Duodenal mucosa (tissue), 2 donors: ENCODE measurements around the gene MYO7A.

Source experiments
- H3K27ac ChIP-seq: one replicate; pipeline ENCODE4 v1.7.0; 2013; ENCODE audit warnings: low read depth, low read length
- H3K27me3 ChIP-seq, 2 donors: one replicate each; pipeline ENCODE4 v1.7.0; 2013; ENCODE audit warnings: low read length in 2 of 2, control low read depth in 1 of 2; ENCODE audit not compliant: insufficient read depth in 2 of 2, control insufficient read depth in 1 of 2
- H3K36me3 ChIP-seq, 2 donors: one replicate each; pipeline ENCODE4 v1.7.0; 2013; ENCODE audit warnings: low read length in 2 of 2, control low read depth in 1 of 2; ENCODE audit not compliant: insufficient read depth in 2 of 2, control insufficient read depth in 1 of 2
- H3K4me1 ChIP-seq, 2 donors: one replicate each; pipeline ENCODE4 v1.7.0; 2013; ENCODE audit warnings: low read length in 2 of 2, control low read depth in 1 of 2; ENCODE audit not compliant: insufficient read depth in 2 of 2, control insufficient read depth in 1 of 2
- H3K4me3 ChIP-seq, 2 donors: one replicate each; pipeline ENCODE4 v1.7.0; 2013; ENCODE audit warnings: low read length in 2 of 2, low read depth in 1 of 2
- H3K9ac ChIP-seq, 2 donors: one replicate each; pipeline ENCODE4 v1.7.0; 2013; ENCODE audit warnings: low read length in 2 of 2, low read depth in 1 of 2
- H3K9me3 ChIP-seq, 2 donors: one replicate each; pipeline ENCODE4 v1.7.0; 2013; ENCODE audit warnings: low read length in 2 of 2, control low read depth in 1 of 2; ENCODE audit not compliant: control insufficient read depth in 1 of 2

MYO7A gene

DNA sequence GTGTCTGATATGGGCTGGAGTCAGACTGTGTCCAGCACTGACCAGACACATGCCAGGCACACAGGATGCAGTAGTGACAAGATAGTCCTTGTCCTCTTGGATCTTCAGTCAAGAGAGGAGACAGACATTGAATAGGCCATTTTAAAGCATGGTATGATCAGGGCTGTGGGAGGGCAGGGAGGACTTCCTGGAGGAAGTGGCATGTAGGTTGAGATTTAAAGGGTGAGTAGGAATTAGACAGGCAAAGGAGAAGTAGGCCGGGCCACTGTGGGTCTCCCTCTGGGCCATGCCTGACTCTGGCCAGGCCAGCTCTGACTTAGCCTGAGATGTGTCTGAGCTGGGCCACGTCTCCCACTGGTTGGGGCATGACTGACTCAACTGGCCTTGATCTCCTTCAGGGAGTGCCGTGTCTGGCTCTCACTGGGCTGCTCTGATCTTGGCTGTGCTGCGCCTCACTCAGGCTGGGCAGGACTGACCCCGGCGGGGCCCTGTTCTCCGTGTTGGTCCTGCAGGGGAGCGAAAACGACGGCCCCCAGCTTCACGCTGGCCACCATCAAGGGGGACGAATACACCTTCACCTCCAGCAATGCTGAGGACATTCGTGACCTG is 71.2 kb downstream of the MYO7A start:
- H3K4me1 ChIP-seq, result no peaks in the 10 kb centered on the region
- H3K27ac ChIP-seq, result no peak overlapping the region
- H3K9ac ChIP-seq, result no peak overlapping the region
- H3K27me3 ChIP-seq, result no peaks in the 10 kb centered on the region
- no peaks in the 10 kb centered on the region for H3K9me3 ChIP-seq
- H3K36me3 ChIP-seq, result no peaks in the 10 kb centered on the region
- no peak overlapping the region for H3K4me3 ChIP-seq

DNA sequence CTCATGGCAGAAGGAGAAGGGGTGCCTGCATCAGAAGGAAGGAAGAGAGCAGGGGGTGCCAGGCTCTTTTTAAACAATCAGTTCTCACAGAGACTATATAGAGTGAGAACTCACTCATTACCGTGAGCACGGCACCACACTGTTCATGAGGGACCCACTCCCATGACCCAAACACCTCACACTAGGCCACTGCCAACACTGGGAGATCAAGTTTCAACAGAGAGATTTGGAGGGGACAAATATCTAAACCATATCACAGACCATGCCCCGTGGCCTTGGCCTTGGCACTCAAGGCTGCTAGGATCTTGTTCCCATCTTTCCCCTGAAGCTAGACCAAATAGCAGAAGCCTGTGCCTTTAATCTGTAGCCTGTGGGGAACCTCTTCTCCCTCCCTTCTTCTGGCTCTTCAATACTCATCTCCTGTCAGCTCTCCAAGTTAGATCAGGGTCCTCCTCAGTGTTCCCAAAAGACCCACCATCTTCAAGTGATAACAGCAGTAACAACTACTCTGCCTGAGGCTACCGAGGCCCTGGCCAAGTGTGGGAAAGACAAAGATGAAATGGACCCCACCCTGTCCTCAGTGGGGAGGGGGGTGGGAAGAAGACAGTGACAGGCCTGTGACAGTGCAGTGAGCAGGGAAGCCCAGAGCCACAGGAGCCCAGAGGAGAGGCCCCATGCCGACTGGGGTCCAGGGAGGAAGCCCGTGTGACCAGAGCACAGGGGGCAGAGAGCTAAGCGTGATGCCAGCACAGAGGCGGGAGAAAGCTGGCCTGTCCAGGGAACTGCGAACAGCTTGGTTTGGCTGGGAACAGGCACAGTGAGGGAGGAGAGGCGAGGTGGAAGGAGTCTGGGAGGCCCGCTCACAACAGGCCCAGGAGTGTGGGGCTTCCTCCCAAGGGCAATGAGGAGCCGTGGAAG is 72.6 kb downstream of the MYO7A start:
- H3K27me3 ChIP-seq, result no peaks in the 10 kb centered on the region
- H3K27ac ChIP-seq, result no peak overlapping the region
- H3K9me3 ChIP-seq, result no peaks in the 10 kb centered on the region
- no peaks in the 10 kb centered on the region for H3K36me3 ChIP-seq
- no peaks in the 10 kb centered on the region for H3K4me1 ChIP-seq
- no peak overlapping the region for H3K4me3 ChIP-seq
- no peak overlapping the region for H3K9ac ChIP-seq

DNA sequence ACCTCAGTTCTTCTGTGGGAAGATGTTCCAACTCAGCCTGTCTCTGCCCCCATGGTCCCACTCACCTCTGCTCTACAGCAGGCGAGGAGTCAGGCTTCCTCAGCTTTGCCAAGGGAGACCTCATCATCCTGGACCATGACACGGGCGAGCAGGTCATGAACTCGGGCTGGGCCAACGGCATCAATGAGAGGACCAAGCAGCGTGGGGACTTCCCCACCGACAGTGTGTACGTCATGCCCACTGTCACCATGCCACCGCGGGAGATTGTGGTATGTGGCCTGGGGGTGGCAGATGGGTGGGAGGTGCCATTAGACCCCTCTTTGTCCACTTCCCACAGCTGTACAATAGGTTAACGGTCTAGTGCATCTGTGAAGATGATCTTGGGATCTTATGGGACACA is 73.3 kb downstream of the MYO7A start:
- H3K4me3 ChIP-seq, result no peak overlapping the region
- no peaks in the 10 kb centered on the region for H3K4me1 ChIP-seq
- H3K9me3 ChIP-seq, result no peaks in the 10 kb centered on the region
- H3K27me3 ChIP-seq, result no peaks in the 10 kb centered on the region
- H3K36me3 ChIP-seq, result no peaks in the 10 kb centered on the region
- no peak overlapping the region for H3K27ac ChIP-seq
- H3K9ac ChIP-seq, result no peak overlapping the region

DNA sequence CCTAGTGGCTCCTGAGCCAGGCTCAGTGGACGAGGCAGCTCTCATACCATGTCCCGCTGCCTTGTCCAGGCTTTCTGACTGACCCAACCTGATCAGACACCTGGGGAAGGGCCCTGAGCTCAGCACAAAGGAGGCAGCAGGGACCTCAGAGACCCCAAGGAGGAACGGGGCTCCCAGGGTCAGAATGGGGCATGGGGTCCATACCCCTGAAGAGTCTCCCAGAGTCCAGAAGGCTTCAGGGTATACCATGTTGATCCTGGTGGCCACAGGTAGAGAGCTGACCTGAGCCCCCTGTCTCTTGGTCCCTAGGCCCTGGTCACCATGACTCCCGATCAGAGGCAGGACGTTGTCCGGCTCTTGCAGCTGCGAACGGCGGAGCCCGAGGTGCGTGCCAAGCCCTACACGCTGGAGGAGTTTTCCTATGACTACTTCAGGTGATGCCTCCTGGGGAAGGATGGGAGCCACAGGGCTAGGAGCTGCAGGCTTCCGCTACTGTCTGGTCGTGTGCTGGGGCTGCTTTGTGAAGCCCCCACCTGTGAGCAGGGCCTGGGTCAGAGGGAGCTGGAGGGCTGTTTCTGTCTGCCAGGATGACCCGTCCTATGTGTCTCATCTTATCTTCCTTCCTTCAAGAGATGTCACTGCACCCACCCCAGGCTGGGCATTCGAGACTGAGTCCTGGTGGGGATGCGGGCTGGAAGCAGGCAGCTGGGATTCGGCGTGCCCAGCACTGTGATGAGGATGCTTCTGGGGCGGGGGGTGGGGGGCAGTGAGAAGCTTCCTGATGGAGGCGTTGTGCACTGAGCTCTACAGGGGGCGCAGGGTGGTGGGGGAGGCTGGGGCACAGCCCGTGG is 74.2 kb downstream of the MYO7A start:
- no peaks in the 10 kb centered on the region for H3K9me3 ChIP-seq
- H3K36me3 ChIP-seq, result no peaks in the 10 kb centered on the region
- H3K4me1 ChIP-seq, result no peaks in the 10 kb centered on the region
- H3K4me3 ChIP-seq, result no peak overlapping the region
- no peak overlapping the region for H3K27ac ChIP-seq
- H3K27me3 ChIP-seq, result no peaks in the 10 kb centered on the region
- no peak overlapping the region for H3K9ac ChIP-seq

DNA sequence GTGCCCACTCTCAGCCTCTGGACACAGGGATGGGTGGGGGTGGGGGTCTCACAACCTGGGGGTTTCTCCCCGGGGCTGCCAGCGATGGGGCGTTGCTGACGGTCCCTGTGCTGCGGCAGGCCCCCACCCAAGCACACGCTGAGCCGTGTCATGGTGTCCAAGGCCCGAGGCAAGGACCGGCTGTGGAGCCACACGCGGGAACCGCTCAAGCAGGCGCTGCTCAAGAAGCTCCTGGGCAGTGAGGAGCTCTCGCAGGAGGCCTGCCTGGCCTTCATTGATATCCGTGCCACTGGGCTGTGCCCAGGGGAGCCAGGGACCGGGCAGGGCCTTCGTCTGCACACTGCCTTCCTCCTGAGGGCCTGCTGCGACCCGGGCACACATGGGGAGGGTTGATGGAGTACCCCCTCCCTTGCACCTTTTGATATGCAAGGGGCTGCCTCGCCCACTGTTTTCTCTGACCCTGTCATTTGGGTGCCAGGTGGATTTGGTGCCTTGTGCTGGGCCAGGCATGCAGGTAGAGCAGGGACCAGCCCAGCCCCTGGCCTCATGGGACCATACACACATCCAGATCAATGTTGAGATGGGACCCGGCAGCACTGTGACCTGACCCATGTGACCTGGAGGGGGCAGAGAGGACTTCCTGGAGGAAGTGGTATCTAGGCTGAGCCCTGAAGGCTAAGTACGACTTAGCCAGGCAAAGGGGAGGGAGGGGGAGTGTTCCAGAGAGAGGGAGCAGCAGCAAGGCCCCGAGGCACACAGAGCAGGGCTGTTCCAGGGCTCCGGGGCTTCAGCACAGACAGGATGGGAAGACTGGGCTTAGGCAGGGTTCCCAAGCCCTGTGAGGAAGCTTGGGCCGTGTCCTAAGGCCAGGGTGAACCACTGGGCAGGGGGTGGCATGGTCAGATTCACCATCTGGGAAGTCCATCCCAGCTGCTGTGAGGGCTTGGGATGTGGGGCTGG is 75.2 kb downstream of the MYO7A start:
- H3K27ac ChIP-seq, result no peak overlapping the region
- no peak overlapping the region for H3K4me3 ChIP-seq
- no peaks in the 10 kb centered on the region for H3K4me1 ChIP-seq
- no peaks in the 10 kb centered on the region for H3K9me3 ChIP-seq
- H3K27me3 ChIP-seq, result no peaks in the 10 kb centered on the region
- H3K36me3 ChIP-seq, result no peaks in the 10 kb centered on the region
- H3K9ac ChIP-seq, result no peak overlapping the region

DNA sequence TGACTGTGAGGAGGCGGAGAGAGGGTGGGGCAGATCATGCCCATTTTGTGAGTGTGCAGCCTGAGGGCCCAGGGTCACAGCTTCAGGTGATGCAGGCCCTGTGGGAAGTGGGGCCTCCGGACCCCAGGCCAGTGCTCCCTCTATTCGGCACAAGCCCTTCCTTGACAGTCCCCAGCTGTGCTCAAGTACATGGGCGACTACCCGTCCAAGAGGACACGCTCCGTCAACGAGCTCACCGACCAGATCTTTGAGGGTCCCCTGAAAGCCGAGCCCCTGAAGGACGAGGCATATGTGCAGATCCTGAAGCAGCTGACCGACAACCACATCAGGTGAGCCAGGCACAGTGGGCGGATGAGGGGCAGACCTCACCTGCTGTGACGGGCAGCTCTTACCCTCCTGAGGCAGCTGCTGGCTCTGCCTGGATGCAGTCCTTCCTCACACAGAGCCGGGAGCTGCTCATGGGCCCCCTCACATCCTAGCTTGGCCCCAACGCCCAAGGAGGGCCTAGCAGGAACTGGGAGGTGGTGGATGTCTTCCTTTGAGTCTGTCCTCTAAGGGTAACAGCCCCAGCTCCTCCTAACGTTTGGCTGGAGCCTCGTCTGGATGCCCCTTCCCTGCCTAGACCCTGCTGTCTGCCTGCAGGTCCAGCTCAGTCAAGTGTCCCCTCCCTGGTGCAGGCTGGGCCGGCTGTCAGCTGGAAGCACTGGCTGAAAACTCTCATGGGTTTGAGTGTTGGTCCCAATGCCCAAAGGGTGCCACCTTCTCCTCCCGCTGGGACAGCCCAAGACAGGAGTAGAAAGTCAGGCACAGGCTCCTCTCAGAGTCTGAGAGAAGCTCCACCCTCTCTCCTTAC is 76.1 kb downstream of the MYO7A start:
- no peaks in the 10 kb centered on the region for H3K36me3 ChIP-seq
- no peaks in the 10 kb centered on the region for H3K4me1 ChIP-seq
- no peaks in the 10 kb centered on the region for H3K27me3 ChIP-seq
- H3K9ac ChIP-seq, result no peak overlapping the region
- H3K4me3 ChIP-seq, result no peak overlapping the region
- no peak overlapping the region for H3K27ac ChIP-seq
- H3K9me3 ChIP-seq, result no peaks in the 10 kb centered on the region

DNA sequence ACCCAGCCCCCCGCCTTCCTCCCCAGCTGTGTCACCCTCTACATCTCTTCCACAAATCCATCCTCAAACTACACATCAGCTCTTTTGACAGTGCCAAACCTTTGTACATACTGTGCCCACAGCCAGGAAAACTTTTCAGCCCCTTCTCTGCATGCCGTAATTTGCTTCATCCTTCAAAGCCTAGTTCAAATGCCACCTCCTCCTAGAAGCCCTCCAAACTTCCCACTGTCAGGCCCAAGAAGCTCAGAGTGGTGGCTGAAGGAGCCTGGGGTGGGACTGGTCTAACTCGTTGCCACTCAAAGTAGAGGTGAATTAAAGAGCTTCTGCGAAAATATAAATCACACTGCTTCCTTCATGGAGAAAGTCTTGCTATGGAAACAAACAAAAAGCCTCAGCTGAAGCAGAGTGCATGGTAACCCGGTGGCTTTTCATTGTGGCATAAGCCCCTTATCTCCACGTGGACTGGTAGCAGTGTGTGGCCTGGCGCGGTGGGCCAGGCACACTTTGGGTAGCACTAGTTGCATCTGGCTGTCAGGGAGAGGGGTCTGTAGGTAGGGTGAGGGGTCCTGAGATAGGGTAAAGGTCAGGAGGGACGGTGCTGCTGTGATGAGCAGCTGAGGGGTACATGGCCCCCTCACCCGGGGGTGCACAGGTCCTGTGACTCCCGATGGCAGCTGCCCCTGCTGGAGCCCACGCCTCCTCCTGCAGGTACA is 76.9 kb downstream of the MYO7A start:
- no peak overlapping the region for H3K9ac ChIP-seq
- no peaks in the 10 kb centered on the region for H3K27me3 ChIP-seq
- H3K4me1 ChIP-seq, result no peaks in the 10 kb centered on the region
- H3K4me3 ChIP-seq, result no peak overlapping the region
- H3K36me3 ChIP-seq, result no peaks in the 10 kb centered on the region
- H3K27ac ChIP-seq, result no peak overlapping the region
- H3K9me3 ChIP-seq, result no peaks in the 10 kb centered on the region

DNA sequence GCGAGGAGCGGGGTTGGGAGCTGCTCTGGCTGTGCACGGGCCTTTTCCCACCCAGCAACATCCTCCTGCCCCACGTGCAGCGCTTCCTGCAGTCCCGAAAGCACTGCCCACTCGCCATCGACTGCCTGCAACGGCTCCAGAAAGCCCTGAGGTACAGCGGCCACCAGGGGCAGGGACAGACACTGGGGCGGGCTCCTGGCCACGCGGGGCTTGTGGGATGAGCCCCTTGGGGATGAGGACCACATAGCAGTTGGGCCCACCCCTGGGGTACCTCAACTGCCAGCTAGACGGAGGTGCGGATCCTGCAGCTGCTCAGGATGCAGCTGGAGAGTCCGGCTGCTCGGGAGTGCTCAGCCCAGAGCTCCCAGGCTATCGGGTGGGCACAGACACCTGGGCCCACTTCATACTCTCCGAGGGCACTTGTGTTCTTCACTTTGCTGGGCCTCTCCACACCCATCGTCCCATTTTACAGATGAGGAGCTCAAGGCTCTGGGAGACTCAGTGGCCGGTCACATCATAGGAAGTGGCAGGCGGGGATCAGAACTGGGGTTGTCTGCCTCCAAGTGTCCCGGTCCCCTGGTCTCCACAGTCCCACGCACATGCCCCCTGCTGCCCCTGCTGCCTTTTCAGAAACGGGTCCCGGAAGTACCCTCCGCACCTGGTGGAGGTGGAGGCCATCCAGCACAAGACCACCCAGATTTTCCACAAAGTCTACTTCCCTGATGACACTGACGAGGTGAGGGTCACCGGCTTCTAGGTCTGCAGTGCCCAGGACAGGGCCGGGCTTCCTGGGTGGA is 77.6 kb downstream of the MYO7A start:
- Histone ChIP-seq H3K27me3 (no peaks in the 10 kb centered on the region), H3K36me3 (no peaks in the 10 kb centered on the region), H3K9me3 (no peaks in the 10 kb centered on the region), H3K27ac (no peak overlapping the region), H3K9ac (no peak overlapping the region), H3K4me3 (no peak overlapping the region), H3K4me1 (no peaks in the 10 kb centered on the region)
